H1 (cell line): Measurements from ENCODE around the gene MYO1G. TPM values are rescaled to one million over a fixed set of nuclear protein-coding genes. Genes with fewer than 3 reads are reported as not detected.

Experiments
- ASH2L ChIP-seq: fragments of 200-600, 300-600 bp; sonication (generic); IDR thresholded peaks from one replicate; pipeline ENCODE4 v1.7.1; 2017; ENCODE audit warnings: low read length
- SAP30 ChIP-seq: fragments of 300-600 bp; sonication (generic); IDR thresholded peaks from 2 replicates; pipeline ENCODE4 v1.7.1; 2012; ENCODE audit warnings: low read length, moderate library complexity, mild to moderate bottlenecking, inconsistent platforms; ENCODE audit not compliant: insufficient read depth, insufficient replicate concordance
- polyA plus RNA-seq, 7 experiments: library from polyadenylated mRNA; depleted of rRNA in 3 of 7; stranded (reverse) in 5 of 7; unstranded in 2 of 7; fragments of >200 nt in 5 of 7; fragments of 200-250 nt in 2 of 7; gene quantifications; 1 replicate in 5 of 7; 2 replicates in 1 of 7; 4 replicates in 1 of 7; pipeline versions ENCODE4 v1.2.1 to v1.2.3, GENCODE V29; 2011 to 2013; ENCODE audit warnings: missing spikeins in 2 of 7, mixed read lengths in 2 of 7
- total RNA-seq: library from RNA; stranded (reverse); fragmentation: NEBNext Ultra II Directional; extraction: Animal tissue kit (Norgen Biotek cat#: 25700); gene quantifications from 2 replicates; pipeline ENCODE4 v1.2.1, GENCODE V29; 2021

MYO1G gene
- total and polyA plus RNA-seq, 2 of the 8 experiments (the other 6 are each of a cell fraction or from before 2014, with no cell fraction given): 0.08 to 0.19 TPM

DNA sequence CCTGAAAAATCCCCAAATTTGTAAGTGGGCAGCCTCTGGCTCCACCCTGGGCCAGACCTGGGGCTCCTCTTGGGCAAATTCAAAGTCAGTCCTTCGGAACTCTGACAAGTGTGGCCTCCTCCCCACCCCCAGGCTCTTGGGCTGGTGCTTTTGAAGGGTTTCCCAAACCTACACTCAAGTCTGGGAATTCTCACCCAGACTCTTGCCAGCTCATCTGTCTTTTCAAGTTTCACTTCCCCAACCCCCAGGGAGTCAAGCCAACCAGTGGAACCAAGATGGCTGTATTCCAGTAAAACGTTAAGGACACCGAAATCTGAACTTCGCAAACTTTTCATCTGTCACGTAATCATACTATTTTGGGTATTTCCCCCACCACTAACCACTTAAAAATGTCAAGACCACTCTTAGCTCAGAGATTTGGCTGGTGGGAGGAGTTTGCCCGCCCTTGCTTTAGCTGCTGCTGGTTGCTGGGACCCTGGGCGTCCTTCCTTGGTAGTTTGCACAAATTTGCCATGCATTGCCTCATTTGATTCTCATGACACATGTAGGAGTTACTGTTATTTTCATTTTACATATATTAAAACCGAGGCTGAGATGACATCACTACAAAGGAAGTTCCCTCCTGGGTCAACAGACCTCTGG, 1.7 kb upstream of the MYO1G start (continued):
- TF ChIP-seq SAP30: no peak
- no peak for TF ChIP-seq ASH2L
- TF ChIP-seq, all 59 proteins: peak for 0
